Measurements from ENCODE around the gene MYPOP.
A peak's percentile ranks its signal among the peaks of the same experiment; 100 is the strongest.
"Not testable (repeated sequence)": the region's sequence is repeated elsewhere in the genome, so short reads cannot be mapped to it uniquely, and the experiment has no call there.

Gene MYPOP

DNA sequence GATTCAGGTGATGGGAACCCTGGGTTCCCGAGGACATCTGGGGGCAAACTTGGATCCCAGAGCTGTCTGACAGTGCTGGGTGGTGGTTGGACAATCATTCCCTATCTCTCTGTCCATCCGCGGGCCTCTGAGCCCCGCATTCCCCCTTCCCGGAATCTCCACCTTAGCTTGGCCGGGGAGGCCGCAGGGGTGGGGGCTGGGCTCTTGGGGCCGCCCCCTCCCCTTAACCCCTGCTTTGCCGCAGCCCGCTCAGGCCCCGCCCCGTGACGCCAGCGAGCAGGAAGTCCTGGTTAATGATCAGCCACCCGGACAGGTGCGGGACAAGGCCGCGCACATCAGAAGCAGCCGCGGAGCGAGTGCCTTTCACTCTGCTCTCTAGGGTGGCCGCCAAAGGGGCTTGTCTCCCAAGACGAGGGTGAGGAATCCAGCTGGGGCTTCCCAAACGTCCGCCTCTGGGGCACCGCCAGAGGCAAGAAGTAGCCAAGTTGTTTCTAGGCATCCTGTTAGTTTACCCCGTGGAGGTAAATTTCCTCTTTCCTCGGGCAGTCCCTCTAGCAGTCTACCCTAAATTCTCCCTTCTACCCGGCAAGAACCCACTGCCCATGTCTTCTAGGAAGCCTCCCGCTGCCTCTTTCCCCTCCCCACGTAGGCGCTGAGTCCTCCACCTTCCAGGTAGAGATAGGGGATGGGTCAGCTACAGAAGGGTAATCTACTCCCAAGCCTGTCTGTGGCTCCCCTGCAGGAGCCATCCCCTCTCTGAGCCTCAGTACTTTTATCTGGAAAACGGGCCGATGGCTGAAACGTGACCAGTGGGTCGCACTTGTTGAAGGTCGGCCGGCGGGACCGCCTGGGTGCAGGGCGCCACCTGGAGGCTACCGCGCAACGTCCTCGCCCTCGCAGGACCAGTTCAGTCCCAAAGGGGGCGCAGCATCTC is 19.5 kb downstream of the MYPOP start:
- peak; percentile 96 for DNase-seq

DNA sequence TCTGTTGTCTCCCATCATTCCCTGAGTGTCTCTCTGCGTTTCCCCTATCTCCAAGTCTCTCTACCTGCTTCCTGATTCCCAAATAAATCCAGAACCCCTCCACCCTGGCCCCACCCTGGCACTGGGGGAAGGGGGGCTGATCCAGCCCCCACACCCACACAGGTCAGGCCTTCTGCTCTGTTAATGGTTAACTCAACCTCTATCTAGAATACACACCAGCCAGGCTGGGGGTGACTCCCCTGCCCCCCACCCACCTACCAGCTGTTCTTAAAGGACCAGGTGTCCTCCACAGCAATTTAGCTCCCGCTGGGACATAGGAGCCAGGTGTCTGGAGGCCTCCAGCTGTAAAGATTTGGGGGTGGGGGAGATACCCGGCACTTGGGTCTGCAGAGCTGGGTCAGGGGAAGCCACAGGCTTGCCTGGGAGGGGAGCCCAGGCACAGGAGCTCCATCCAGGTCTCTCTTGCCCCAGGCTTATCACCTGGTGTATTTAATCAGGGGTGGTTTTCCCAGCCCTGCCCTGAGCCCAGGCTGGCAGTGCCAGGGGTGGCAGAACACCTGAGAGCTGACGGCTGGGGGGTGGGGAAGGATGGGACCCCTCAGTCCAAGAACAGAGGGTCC is 20.4 kb downstream of the MYPOP start:
- no peak for DNase-seq

DNA sequence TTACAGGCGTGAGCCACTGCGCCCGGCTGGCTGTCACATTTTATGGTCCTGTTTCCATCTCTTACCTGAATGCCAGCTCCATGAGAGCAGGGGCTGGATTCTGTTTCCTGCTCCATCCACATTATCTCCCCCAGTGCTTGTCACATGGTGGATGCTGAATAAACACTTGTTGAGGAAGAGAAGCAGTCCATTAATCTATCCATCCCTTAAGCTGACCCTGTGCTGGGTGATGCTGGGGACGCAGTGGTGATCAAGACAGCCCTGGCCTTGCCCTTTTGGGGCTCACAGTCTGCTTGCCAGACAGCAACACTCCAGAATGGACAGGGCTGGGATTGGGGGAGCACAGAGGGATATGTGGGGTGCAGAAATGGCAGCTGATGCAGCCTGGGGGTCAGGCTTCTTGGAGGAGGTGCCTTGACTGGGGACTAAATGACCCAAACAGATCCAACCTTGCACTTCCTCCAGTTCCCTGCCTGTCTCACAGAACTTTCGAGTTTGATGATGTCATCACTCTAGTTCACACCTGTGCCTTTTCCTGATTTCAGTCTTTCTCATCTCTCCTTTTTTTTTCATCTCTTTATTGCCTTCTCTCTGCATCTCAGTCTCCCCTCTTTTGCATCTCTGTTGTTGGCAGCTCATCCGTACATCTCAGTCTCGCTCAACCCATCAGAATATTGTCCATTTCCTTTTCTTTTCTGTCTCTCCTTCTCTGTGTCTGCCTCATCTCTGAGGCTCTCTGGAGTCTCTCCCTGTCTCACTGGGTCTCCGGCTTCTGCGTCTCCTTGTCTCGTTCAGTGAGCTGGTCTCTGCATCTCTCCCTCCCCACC is 21.1 kb downstream of the MYPOP start:
- DNase-seq = no peak

DNA sequence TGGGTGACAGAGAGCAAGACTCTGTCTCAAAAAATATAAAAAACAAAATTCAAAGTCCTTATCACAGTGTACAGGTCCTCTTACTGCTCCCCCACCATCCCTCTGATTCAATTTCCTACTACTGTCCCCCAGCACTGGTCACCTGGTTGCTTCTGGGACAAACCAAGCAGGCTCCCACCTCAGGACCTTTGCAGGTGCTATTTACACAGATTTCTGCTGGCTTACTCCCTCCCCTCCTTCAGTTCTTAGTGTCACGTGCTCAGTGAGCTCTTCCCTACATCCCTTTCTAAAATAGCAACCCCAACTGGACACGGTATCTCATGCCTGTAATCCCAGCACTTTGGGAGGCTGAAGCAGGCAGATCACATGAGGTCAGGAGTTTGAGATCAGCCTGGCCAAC is 22.4 kb downstream of the MYPOP start:
- no peak for DNase-seq

DNA sequence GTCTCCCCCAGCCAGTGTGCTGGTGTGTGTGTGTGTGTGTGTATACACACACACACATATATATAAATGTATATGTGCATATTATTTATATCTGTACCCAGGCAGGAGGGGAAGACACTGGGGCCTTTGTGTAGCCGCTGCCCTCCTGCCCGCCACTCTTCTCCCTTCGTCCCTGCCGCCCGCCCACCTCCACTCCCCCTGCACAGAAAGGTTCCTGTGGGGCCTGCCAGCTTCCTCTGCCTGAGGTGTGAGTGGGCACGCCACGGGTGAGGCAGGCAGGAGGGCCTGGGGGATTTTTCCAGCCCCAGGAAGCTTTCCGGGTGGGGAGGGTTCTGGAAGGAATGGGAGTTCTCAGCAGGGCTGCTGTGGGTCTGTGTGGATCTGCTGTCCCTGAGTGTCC is 23.4 kb downstream of the MYPOP start:
- no peak for DNase-seq

DNA sequence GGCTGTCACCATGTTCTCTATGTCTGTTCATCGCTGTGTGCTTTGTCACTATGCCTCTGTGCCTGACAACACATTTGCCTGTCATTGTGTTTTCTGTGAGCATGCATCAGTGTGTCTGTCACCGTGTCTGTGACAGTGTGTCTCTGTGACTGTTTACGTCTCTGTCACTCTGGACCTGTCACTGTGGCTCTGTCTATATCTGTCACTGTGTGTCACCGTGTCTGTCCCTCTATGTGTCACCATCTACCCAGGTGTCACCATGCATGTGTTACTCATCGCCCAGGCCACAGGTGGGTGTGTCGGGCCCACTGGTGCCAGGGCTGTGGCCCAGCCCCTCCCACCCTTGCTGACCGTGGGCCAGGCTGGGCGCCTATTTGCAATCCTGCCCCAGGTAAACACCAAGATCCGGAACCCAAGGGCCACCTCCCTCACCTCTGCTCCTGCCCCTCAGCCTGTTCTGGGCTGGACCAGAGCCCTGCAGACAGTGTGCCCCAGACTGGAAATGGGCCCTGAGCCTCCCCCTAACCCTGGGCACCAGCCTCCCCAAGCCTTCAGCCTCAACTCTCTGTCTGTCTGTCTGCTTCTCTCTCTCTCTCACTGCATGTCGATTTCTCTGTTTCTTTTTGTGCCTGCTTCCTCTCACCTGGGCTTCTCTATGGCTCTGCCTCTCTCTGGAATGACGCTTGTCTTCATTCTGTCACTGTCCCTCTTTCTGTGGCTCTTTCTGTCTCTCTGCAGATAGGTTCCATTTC is 24.2 kb downstream of the MYPOP start:
- no peak for DNase-seq

DNA sequence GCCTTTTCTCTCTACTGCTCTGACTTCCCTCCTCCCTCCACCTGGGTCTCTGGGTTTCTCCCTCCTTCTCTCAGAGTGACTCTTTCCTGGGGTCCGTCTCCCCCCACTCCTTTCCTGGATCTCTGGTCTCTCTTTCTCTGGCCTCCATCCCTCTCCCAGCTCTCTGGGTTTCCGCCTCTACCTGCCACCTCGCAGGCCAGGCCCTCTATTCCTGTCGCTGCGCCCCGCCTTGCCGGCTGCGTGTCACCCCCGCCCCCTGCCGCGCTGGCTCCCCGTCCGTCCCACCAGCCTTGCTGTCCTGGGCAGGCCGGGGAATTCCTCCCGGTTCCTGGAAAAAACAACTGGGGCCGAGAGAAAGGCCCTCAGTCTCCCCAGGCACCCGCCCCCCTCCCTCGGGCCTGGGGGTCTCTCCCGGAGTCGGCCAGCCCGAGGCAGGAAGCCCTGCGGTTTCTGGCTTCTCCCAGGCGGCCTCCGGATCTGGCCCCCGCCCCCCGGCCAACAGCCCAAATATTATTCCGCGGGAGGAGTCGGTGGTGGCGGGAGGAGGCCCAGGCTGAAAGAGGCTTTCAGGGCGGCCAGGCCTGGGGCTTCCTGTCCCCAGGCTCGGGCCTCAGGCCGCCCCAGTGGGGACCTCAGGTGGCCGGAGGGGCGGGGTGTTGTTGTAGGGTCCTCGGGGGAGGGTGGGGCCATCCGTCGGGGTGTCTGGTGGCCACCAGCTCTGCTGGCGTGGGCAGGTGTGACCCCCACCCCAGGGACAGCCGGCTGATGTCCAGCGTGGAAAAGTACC is 25.8 kb downstream of the MYPOP start:
- no peak for DNase-seq

DNA sequence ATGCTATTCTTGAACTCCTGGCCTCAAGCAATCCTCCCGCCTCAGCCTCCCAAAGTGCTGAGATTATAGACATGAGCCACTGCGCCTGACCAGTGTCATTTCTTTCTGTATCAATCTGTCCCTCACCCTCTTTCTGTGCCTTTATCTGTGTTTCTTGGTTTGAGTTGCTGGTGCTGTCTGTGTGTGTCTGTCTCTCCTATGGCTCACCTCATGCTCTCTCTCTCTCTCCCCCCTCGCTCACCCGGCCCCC is 26.3 kb downstream of the MYPOP start:
- DNase-seq = no peak

DNA sequence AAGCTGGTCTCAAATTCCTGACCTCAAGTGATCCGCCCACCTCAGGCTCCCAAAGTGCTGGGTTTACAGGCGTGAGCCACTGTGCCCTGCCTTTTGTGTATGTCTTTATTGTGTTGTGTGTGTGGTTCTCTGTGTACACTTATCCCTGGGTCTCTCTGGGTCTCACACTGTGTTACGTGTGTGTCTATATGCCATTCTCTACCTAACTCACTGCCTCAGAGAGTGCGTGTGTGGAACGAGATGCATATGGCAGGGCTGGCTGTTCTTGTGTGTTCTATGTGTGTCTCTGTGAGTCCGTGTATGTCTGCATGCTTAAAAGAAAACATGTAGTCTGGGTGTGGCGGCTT is 27.8 kb downstream of the MYPOP start:
- DNase-seq = no peak

DNA sequence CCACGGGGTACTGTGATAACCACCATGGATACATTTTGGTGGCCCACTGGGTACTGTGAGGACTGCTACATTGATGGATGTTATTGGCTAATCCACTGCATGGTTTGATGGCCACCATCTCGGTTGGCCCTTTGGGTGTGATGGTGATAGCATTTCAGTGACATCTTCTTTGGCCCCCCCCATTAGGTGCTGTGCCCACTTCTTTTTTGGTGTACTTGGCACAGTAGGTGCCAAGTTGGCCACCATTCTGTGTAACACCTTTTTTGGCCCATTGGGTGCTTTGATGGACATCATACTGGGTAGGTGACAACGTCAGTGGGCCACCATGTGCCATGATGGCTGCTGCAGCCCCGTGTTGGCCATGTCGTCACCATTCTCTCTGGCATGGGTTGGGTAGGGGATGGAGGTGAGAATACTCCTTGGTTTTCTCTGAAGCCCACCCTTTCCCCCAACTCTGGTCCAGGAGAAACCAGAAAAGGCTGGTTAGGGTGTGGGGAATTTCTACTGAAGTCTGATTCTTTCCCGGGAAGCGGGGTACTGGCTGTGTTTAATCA is 29.1 kb downstream of the MYPOP start:
- DNase-seq = no peak

DNA sequence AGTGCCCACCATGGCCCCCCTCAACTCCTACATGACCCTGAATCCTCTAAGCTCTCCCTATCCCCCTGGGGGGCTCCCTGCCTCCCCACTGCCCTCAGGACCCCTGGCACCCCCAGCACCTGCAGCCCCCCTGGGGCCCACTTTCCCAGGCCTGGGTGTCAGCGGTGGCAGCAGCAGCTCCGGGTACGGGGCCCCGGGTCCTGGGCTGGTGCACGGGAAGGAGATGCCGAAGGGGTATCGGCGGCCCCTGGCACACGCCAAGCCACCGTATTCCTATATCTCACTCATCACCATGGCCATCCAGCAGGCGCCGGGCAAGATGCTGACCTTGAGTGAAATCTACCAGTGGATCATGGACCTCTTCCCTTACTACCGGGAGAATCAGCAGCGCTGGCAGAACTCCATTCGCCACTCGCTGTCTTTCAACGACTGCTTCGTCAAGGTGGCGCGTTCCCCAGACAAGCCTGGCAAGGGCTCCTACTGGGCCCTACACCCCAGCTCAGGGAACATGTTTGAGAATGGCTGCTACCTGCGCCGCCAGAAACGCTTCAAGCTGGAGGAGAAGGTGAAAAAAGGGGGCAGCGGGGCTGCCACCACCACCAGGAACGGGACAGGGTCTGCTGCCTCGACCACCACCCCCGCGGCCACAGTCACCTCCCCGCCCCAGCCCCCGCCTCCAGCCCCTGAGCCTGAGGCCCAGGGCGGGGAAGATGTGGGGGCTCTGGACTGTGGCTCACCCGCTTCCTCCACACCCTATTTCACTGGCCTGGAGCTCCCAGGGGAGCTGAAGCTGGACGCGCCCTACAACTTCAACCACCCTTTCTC is 30.1 kb downstream of the MYPOP start:
- DNase-seq = no peak

DNA sequence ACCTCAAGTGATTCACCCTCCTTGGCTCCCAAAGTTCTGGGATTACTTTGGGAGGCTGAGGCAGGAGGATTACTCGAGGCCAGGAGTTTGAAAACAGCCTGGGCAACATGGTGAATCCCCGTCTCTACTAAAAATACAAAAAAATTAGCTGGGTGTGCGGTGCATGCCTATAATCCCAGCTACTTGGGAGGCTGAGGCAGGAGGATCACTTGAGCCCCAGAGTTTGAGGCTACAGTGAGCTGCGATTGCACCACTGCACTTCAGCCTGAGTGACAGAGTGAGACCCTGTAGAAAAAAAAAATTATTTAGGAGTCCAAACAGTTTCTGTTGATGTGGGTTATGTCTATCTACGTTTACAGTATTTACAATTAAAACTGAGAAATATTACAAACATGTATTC is 31.6 kb downstream of the MYPOP start:
- no peak for DNase-seq

DNA sequence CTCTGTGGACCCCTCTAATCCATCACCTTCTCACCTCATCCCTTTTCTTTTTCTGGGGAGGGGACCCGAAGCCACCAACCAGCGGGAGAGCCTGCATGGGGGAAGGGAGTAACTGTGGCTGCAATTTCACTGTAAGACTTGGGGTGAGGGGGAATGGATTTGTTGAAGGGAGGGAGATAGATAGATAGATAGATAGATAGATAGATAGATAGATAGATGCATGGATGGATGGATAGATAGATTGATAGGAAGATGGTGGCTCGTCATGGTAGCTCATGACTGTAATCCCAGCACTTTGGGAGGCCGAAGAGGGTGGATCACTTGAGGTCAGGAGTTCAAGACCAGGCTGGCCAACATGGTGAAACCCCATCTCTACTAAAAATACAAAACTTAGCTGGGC is 35.2 kb downstream of the MYPOP start:
- DNase-seq = not testable (repeated sequence)

DNA sequence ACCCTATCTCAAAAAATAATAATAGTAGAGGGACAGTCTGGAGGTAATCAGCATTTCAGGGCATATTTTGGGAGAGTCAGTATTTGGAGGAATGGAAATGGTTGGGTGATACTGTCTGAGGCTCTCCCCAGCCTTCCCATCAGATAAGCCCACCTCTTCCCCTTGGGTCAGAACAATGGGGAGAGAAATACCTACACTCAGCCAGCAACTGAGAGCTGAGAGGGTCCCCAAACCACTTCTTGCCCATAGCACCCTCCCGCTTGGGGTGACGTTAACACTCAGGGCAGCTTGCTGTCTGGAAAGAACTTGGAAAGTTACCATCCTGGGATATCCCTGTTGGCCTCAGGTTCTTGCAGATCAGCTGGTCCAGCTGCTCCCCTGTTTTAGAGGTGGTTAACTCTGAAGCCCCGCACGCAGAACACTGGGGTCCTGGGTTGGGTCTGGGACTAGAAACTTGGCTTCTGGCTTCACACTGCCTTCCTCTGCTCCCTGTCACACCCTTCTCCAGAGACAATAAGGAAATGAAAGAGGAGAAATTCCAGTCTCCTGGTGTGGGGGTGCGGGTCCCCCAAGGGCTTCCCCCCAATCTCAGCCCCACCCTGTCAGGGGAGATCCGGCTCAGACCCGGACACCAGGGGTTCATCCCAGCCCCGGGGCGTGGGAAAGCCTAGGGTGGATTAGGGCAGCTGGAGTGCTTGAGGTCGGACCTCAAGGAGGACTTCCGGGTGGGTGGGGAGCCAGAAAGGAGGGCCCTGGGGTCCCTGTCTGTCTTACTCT is 35.8 kb downstream of the MYPOP start:
- no peak for DNase-seq

DNA sequence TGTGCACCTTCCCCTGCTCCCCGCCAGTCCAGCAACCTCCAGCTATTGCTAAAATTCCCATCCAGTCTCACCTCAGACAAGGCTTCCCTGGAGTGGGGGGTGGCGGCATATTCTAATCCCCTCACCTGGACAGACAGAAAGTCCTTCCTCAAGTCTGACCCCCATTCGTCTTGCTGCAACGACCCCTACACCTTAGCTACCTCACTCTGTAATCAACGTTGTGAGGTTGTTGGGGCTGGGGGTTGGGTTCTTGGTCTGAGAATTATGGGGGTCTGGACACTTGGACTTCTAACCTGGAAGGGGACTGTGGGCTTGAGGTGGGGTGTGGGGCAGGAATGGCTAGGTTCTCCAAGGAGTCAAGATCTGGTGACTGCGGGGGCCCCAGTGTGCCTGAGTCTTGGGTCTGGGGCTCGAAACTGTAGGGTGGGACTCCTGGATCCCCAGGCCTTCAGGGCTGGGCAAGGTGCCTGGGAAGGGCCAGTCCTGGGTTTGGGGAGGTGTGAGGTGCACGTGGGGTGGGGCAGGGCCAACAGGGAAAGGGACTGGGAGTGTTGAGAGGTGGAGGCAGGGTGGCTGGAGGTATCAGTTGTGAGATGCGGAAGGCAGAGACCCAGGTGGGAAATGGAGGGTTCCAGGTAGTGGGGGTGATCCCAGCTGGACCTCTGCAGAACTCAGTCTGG is 37.0 kb downstream of the MYPOP start:
- no peak for DNase-seq

DNA sequence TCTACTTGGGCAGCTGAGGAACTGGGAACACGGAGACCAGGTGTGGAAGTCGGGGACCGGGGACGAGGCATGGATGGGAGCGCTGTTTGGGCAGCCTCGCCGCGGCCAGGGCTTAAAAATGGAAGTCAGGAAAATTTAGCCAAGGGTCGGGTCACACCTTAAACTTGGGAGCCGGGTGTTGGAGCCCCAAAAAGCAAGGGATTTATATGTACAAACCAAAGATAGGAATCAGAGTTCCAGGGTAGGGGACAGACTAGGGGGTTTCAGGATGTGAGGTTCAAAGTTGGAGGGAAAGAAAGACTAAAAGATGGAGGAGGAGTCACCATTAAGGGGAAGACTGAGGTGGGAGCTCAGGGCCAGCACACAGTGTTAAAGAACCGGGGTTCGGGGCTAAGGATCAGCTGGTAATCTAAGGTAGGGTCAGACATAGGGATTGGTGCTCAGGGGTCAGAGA is 37.8 kb downstream of the MYPOP start:
- DNase-seq = no peak

DNA sequence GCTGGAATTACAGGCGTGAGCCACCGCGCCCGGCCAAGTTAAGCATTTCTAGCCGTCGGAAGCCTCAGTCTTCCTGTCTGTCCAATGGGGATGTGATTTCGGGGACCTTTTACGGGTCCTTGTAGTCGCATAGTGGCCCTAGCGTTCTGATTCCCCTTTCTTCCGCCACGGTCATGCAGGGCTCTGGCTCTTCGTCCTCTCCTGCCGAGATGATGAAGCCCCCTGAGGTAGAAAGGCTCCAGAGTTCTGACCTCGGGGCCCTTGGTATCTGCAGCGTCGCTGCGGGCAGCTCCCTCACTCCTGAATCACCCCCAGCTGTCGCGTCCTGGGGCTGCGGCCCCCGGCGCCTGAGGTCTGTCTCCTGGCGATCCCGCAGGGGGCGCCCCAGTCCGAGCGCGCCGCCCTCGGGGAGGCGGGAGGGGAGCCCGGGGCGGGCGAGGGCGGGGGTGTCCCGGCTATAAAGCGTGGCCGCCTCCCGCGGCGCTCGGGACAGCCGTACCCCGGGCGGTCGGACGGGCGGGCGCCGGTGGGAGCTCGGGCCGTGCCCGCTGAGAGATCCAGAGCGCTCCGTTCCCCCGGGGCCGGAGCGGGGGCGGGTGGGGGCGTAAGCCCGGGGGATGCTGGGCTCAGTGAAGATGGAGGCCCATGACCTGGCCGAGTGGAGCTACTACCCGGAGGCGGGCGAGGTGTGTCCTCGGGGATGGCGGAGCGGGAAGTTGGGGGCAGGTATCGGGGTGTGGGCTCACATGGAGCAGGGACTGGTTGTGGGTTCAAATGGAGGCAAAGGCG is 38.4 kb downstream of the MYPOP start, which contains the start of gene FOXA3:
TSS of gene FOXA3 (plus strand) at position 487 of the 789 bp plus-strand sequence. CDS start at position 618, 131 bp downstream.
- peak; percentile 71 for DNase-seq

DNA sequence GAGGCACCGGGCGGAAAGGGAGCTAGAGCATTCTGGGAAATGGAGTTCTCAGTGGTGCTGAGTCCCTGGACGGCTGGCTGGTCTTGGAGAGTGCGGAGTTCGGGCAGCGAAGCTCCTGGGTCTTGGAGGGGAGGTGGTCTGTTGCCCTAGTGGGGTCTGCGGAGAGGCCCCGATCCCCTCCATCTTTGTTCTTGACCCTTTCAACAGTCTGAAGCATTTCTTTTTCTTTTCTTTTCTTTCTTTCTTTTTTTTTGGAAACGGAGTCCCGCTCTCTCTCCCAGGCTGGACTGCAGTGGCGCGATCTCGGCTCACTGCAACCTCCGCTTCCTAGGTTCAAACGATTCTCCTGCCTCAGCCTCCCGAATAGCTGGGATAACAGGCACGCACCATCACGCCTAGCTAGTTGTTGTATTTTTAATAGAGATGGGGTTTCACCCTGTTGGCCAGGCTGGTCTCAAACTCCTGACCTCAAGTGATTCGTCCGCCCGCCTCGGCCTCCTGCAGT is 39.0 kb downstream of the MYPOP start:
- no peak for DNase-seq
